NCI-H510A treated with DMSO at 0.1 percent for 48 hours (cell line): ENCODE measurements around the gene STEEP1.
"Not testable (repeated sequence)": the region's sequence is repeated elsewhere in the genome, so short reads cannot be mapped to it uniquely, and the experiment has no call there.

Source experiments
- DNase-seq: peaks from one replicate; lab custom pipeline; 2025; lab: John Stamatoyannopoulos, UW

The STEEP1 gene

DNA sequence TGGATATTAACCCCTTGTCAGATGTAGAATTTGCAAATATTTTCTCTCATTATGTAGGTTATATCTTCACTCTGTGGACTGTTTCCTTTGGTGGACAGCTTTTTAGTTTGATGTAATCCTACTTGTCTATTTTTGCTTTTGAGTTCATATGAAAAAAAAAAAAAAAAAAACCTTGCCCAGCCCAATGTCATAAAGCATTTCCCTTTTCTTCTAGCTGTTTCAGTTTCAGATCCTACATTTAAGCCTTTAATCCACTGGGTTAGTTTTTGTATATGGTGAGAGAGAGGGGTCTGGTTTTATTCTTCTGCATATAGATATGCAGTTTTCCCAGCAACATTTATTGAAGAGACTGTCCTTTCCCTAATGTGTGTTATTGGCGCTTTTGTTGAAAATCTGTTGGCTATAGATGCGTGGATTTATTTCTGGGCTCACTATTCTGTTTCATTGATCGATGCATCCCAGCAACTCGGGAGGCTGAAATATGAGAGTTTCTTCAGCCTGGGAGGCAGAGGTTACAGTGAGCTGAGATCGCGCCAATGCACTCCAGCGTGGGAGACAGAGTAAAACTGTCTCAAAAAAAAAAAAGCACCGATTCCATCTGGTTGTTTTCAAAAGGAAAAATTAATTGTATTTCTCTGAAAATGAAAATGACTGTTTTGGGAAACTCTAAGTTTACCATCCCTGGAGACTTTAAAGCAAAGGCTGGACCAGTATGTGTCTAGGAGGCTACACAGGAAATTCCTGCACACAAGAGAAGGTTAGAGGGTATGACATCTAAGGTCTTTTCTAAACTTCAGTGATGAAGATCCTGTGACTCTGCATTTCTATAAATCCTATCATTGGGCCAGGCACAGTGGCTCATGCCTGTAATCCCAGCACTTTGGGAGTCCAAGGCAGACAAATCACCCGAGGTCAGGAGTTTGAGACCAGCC, 35.6 kb downstream of the STEEP1 start:
- no peak for DNase-seq

DNA sequence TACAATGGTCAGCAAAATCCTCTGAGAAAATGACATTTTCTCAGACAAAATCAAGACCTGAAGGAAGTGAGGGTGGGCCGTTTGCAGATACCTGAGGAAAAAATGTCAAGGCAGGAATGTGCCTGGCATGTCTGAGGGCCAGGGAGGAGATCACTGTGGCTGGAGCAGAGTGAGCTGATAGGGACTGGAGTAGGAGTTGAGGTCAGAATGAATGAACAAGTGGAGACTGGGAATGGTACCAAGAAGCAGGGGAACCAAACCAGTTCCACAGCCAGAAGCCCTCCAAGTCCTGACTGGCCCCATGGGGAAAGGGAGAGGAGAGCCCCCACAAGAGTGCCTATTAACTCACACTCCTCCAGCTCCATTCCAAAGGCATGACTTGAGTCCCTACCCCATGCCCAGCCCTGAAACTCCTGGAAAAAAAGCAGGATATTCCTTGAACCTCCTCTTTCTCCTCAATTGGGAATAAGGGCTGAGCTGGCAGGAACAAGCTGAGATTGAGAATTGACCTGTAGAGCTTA, 41.5 kb downstream of the STEEP1 start:
- DNase-seq, result no peak

DNA sequence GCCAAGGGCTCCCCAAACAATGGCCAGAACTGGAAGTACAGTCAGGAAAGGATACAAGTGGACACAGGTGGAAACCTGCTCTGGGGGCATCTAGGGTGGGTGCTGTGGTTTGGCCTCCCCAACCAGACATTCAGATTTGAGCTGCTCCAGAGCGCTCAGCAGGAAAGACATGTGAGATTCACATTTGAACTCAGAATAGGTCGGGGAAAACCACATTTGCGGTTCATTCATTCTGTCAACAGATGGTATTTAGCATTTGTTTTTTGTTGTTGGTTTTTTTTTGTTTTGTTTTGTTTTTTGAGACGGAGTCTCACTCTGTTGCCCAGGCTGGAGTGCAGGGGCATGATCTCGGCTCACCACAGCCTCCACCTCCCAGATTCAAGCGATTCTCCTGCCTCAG, 44.0 kb downstream of the STEEP1 start:
- DNase-seq, result no peak

GRCh38 chrX:119518371-119518770, 46.8 kb downstream of the STEEP1 start:
- no peak for DNase-seq

- peak; percentile 82 for DNase-seq
Observed at GRCh38 chrX:119516157-119516702, 49.0 kb downstream of the STEEP1 start.

DNA sequence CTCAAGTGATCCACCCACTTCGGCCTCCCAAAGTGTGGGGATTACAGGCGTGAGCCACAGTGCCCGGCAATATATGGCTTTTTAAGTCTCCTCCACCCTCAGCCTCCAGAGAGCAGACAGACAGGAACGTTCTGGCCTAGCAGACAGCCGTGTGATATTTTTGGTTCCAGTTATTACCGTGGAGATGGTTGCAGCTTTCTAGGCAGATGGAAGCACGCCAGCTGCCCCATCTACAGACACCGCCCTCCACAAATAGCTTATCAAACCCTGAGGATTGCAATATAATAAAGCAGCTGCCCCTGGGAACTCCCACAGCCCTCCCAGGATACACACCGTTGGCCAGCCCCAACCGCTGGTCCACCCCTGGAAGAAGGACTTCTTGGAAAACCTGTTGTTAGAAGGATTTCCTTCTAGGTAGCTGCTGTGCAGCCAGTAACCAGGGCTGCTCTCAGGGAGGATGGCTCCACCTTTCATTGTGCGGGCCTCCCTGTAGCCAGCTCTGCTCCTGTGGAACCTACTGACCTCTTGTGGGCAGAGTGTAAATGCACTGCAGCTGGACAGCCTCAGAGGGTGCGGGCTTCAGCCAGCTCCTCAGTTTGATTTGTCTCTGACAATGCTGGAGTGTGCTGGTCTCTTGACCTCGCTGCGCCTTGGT, 52.9 kb downstream of the STEEP1 start:
- peak; percentile 37 for DNase-seq

DNA sequence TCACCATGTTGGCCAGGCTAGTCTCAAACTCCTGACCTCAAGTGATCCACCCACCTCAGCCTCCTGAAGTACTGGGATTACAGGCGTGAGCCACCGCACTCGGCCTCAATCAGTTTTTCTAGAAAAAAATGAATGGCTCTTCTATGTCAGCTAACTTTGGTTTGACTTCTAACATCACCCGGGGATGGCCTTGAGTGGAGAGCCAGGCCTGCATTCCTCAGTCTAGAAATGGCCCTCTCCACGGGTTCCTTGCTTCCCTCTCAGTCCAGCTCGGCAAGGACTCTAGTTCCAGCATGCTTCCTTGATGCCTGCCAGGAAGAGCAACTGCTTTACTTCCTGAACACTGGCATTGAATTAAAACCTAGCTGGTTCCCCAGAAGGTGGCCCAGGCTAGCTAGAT, 58.0 kb downstream of the STEEP1 start:
- no peak for DNase-seq

DNA sequence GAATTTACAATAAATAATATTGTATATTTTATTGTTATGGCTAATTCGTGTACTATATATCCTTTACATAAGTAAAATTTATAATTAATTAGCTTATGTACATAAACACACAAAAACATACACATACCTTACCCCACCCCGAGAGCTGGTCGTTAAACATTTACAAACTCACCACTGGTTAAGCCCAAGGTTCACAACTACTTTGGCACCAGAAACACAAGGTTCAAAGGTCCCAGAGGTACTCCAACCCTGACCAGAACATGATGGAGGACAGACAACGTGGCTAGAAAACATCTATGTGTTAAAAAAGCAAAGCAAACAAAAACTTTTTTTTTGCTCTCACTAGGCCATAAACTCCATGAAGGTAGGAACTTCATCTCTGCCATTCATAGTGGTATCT, 59.3 kb downstream of the STEEP1 start:
- no peak for DNase-seq

DNA sequence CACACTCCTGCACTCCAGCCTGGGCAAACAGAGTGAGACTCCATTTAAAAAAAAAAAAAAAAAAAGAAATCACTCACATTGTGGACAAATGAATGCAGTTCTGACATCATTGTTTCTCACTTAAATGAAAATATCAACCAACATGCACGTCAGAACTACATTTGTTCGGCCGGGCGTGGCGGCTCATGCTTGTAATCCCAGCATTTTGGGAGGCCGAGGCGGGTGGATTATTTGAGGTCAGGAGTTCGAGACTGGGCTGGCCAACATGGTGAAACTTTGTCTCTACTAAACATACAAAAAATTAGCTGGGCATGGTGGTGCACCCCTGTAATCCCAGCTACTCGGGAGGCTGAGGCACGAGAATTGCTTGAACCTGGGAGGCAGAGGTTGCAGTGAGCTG, 60.1 kb downstream of the STEEP1 start:
- not testable (repeated sequence) for DNase-seq

DNA sequence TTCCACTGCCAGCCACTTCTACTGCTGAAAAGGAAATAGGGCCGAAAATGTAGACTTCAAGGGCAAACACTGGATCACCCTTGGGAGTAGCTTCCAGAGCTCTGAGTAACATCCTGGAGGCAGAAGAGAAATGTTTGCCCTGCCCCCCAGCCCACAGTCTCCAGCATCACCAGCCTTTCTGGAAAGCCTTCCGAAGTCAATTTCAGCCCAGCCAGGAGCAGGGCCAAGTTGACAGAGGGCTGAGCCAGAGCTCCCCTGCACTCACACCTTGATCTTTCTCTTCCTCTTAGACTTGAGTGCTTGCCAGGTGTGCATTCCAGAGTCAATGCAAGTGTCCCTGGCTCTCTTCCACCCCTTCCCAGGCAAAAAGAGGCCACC, 61.7 kb downstream of the STEEP1 start:
- DNase-seq, result no peak

DNA sequence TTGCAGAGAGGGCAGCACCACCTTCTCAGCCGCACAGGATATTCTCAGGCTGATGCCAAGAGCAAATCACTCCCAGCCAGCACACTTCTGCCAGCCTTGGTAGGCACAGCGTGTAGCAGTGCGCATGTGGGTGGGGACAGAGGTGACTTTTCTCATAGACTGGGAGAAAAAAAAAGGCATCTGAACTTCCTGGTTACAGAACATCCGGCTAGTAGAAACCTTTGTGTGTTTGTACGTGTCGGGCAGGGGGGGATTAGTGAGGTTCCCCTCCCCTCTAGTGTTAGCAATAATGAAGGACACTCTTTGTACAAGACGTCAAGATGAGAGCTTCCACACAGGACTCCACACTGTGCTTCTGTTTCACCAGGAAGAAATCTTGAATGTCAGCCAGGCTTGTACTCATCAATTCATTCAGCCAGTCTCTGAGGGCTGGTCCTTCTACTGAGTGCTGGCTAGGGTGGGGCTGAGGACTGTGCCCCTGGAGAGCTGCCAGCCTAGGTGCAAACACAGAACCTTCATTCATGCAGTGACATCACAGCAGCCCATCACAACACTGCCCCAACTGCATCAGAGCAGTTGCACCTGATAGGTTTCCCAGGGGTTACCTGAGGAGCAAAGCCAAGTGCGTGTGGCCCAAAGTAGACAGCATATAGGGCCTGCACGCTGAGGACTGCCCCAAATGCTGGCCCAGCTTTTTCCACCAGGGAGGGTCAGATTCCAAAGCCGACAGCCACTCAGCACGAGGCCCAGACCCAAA, 62.3 kb downstream of the STEEP1 start:
- peak; percentile 55 for DNase-seq

GRCh38 chrX:119501511-119502148, 63.6 kb downstream of the STEEP1 start:
- DNase-seq, result no peak

- no peak for DNase-seq
Observed at GRCh38 chrX:119500061-119500800, 65.0 kb downstream of the STEEP1 start.

DNA sequence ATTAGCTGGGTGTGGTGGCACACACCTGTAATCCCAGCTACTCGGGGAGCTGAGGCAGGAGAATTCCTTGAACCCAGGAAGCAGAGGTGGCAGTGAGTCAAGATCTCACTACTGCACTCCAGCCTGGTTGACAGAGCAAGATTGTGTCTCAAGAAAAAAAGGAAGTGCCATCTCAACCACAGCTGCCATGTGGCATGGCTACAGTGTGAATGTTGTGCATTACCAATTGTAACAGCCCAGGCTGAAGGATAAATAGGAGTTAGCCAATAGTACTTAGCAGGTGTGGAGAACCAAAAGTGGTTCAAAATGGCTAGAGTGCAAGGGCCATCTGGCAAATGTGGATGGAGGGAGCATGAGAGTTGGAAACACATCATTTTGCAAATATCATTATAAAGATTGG, 68.0 kb downstream of the STEEP1 start:
- DNase-seq, result no peak

- no peak for DNase-seq
Observed at GRCh38 chrX:119495734-119496726, 69.2 kb downstream of the STEEP1 start.

DNA sequence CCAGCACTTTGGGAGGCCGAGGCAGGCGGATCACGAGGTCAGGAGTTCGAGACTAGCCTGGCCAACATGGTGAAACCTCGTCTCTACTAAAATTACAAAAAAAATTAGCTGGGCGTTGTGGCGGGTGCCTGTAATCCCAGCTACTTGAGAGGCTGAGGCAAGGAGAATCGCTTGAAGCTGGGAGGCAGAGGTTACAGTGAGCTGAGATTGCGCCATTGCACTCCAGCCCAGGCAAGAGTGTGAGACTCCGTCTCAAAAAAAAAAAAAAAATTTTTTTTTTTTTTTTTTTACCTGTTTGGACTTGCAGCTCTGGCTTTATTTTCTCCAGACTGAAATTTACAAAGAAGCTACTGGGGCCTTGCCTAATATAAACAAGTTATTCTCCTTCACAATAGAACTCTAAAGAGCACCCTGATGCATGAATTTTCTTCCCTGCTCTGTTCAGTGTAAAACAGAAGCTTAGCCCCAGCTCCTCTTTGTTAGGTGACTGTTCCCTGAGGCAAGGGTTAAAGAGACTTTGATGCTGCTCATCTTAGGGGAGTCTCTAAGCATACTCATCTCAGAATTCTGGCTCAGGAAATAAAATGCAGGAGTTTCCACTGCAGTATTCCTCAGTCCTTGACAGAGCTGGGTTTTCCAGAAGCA, 71.2 kb downstream of the STEEP1 start:
- not testable (repeated sequence) for DNase-seq

- DNase-seq, result no peak
Observed at GRCh38 chrX:119492463-119492862, 72.7 kb downstream of the STEEP1 start.

DNA sequence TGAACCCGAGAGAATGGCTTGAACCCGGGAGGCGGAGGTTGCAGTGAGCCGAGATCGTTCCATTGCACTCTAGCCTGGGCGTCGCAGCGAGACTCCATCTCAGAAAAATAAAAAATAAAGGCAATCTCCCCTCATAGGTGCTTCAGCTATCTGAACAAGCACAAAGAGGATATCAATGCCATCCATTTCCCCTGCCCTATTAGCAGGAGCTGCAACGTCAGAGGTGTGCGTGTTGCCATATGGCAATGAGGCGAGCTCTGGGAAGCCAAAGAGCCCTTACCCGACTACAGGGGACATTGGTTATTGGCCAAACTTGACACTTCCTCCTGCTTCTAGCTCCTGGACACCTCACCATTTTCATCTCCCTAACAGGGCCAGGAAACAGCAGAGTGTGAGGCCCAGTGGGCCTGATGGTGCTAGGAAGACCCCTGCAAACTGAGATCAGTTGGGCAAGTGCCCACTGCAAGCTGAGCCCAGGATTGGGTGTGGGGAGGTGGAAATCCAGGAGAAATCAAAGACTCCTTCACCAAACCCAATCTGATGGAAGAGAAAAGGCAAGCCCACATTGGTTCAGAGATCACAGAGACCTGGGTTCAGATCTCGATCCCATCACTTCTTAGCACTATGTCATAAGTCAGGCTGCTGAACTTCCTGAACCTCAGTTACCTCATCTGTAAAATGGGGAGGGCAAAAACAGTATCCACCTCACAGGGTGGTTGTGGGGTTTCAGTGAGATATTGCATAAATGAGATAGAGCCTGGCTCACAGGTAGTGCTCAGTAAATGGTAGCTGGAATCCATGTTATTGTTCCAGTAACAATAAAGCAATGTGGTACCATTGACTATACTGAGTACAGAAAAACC, 75.8 kb downstream of the STEEP1 start:
- no peak for DNase-seq
